ENCODE measurements around the gene TMF1.

GRCh38 chr3:68972358-68972979 is 79.7 kb downstream of the TMF1 start:
- TF ChIP-seq CTCF (conservative IDR thresholded peaks at IDR 0.05 in 1 of 2, IDR thresholded peaks at IDR 0.05 in 1 of 2; ENCODE audit: low read depth in 1 of 2, low read length in 2 of 2) (peak; percentile 80 to 85), EZH2 (IDR thresholded peaks at IDR 0.05; ENCODE audit: low read length, missing control alignments) (no peak)
